ENCODE measurements around the gene DOK5.

The DOK5 gene

DNA sequence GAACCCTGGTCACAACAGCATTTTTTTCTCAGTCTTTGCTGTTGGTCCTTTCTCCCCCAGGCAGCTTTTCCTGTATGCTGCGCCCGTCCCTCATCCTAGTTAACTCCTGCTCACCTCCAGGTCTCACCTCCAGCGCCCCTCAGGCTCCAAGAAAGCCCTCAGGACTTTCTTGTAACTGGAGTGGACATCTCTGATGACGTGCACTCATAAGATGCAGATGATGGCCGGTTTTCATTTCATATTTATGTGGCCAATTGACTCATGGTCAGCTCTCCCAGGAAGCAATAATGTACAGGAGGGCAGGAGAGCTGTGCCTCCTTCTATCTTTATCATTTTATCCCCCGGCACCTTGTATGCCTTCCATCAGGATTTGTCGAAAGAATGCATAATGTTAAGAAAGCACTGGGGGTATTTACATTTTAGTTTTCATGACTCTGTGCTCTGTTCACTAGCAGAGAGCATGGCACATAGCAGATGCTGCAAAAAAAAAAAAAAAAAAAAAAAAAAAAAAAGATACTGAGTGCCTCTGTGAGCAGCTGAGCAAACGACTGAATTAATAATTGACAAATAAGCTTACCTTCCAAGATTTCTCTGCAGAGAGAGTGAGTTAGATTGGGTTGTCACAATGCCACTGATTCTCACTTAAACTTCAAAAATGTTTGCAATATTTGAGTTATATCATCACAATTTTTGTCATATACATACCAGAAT, 170.2 kb downstream of the DOK5 start:
- no peak for TF ChIP-seq ZFX (IDR thresholded peaks at IDR 0.05)
- TF ChIP-seq, protein P1, sequence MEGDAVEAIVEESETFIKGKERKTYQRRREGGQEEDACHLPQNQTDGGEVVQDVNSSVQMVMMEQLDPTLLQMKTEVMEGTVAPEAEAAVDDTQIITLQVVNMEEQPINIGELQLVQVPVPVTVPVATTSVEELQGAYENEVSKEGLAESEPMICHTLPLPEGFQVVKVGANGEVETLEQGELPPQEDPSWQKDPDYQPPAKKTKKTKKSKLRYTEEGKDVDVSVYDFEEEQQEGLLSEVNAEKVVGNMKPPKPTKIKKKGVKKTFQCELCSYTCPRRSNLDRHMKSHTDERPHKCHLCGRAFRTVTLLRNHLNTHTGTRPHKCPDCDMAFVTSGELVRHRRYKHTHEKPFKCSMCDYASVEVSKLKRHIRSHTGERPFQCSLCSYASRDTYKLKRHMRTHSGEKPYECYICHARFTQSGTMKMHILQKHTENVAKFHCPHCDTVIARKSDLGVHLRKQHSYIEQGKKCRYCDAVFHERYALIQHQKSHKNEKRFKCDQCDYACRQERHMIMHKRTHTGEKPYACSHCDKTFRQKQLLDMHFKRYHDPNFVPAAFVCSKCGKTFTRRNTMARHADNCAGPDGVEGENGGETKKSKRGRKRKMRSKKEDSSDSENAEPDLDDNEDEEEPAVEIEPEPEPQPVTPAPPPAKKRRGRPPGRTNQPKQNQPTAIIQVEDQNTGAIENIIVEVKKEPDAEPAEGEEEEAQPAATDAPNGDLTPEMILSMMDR (conservative IDR thresholded peaks at IDR 0.05): no peak
- no peak overlapping the region for H3K27ac ChIP-seq

DNA sequence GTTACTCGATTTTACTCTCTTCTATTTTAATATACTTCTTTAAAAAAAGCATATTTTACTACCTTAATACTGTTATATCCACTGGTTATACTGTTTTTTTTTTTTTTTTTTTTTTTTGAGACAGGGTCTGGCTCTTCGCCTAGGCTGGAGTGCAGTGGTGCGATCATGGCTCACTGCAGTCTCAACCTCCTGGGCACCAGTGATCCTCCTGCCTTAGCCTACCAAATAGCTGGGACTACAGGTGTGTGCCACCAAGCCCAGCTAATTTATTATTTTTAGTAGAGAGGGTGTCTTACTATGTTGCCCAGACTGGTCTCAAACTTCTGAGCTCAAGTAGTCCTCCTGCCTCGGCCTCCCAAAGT, 170.7 kb downstream of the DOK5 start:
- TF ChIP-seq, protein P1 (conservative IDR thresholded peaks at IDR 0.05): no peak
- TF ChIP-seq ZFX (IDR thresholded peaks at IDR 0.05): no peak
- H3K27ac ChIP-seq: no peak overlapping the region

DNA sequence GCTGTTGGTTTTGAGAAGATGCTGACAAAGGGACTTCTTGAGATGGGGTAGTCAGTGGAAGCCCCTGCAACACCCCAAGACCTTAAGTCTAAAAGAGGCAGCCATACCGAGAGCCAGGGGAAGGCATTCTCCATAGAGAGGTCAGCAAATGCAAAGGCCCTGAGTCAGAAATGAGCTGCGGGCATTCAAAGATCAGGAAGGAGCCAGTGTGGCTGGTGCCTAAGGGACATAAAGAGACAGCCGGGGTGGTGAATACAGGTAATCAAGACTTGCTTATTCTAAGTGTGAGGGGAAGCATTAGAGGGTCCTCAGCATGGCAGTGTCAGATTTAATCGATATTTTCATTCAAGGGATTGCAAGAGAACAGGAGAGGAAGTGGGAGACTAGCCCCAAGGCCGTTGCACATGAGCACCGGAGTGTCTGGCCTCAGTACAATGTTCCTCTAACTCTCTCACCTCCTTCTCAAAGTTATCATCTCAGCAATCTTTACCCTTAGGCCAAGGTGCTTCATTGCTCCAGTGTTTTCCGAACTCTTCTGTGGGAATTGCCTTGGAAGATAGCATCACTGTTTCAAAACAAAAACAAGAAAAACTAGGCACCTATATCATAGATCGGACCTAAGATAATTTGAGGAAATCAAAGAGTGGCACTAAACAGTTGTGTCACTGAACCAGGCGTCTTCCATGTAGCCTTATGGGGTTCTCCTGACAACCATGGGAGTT, 173.2 kb downstream of the DOK5 start:
- no peak for TF ChIP-seq ZFX (IDR thresholded peaks at IDR 0.05)
- TF ChIP-seq, protein P1 (conservative IDR thresholded peaks at IDR 0.05): no peak
- H3K27ac ChIP-seq: no peak overlapping the region

DNA sequence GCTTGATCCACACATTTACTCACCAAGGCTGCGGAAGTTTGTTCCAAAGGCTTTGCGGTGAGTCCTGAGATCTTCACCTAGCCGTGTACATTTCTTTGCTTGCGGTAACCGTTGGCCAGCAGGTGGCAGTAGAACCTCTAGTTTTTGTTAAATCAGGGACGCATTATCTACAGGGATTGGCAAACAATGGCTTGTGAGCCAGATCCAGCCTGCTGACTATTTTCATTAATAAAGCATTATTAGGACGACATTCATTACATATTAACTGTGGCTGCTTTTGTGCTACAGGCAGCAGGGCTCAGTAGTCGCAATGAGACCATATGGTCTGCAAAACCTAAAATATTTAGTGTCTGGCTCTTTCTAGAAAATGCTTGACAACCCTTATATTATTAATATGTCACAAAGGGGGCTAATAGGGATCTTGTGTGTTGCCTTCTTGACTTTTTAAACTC, 174.1 kb downstream of the DOK5 start:
- H3K27ac ChIP-seq: no peak overlapping the region
- no peak for TF ChIP-seq ZFX (IDR thresholded peaks at IDR 0.05)
- TF ChIP-seq, protein P1 (conservative IDR thresholded peaks at IDR 0.05): peak; percentile 91

DNA sequence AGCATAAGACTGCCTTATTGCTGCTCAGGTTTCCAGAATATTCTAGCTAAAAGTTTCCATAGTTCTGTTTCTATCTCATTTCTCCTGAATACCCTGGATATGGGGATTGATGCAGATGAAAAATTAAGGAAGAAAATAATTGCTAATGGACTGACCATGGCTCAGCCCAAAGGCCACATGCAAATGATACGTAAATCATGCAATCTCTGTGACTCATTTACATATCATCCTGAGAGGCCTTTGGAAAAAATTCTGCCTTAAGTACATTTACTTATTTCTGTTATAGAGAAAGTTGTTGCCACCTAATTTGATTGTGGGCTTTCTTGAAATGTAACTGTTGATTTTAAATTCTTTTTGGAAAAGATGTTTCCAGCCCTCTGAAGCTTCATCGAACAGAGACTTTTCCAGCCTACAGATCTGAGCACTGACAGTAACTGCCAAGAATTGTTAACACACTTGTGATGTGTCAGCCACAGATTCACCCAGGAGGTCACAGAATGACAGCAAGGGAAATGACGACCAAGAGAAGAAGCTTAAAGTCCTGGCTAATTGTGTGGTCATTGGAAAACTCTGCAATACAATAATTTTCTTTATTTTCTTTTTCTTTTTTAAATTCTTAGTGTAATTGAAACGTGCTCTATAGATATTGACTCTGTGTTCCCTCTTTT, 174.8 kb downstream of the DOK5 start:
- no peak overlapping the region for H3K27ac ChIP-seq
- TF ChIP-seq ZFX (IDR thresholded peaks at IDR 0.05): no peak
- TF ChIP-seq, protein P1 (conservative IDR thresholded peaks at IDR 0.05): no peak

DNA sequence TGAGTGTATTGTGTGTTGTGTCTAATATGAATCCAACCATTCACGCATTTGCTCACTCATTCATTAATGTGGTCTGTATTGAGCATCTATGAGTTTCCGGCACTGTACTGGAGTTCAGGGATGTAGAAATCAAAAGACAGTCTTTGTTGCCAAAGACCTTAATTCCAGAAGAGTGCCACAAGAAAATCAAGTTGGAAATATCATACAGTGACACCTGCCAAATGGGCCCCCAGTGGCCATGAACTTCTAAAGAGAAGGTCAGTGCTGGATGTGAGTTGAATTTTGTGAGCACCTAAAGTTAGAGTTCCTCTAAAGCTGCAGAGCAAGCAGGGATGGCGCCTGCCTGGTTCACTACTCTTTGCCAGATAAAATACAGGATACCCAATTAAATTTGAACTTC, 175.9 kb downstream of the DOK5 start:
- TF ChIP-seq ZFX (IDR thresholded peaks at IDR 0.05): no peak
- TF ChIP-seq, protein P1 (conservative IDR thresholded peaks at IDR 0.05): no peak
- H3K27ac ChIP-seq: no peak overlapping the region

DNA sequence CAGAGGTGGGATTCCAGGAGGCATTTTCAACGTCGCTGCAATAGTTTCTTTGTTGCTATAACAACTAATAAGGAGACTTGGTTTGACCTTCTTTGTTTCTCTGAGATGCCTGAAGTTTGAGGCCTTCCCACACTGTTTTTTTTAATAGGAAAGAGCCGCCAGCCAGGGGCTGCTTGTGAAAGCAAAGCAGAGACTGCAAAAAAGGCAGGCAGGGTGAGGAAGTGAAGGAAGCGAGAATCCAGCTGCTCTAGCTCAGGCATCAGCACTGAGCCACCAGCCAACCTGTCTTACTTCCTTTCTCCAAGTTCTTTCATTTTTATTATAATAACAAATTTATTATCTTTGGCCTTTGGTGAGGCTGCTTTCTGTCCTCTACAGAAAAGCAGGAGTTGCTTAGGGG, 179.1 kb downstream of the DOK5 start:
- TF ChIP-seq, protein P1 (conservative IDR thresholded peaks at IDR 0.05): no peak
- no peak for TF ChIP-seq ZFX (IDR thresholded peaks at IDR 0.05)
- H3K27ac ChIP-seq: no peak overlapping the region
